ENCODE results near the gene PFDN1. TPM values are rescaled to one million over a fixed set of nuclear protein-coding genes. Genes with fewer than 3 reads are reported as not detected.

The PFDN1 gene
- total RNA-seq, 1 experiment from 2014 or later = 86.1 TPM

- no peak for DNase-seq (ENCODE audit: low read depth)
These were observed 63.4 kb downstream of the PFDN1 start for GRCh38 chr5:140239461-140239860.

- no peak for DNase-seq (ENCODE audit: low read depth)
These were observed 64.1 kb downstream of the PFDN1 start for GRCh38 chr5:140238756-140239155.

- no peak for DNase-seq (ENCODE audit: low read depth)
These were observed 65.9 kb downstream of the PFDN1 start for GRCh38 chr5:140236891-140237598.

- DNase-seq (ENCODE audit: low read depth) = no peak
These were observed 66.9 kb downstream of the PFDN1 start for GRCh38 chr5:140235791-140236551.

GRCh38 chr5:140234377-140234989 is 68.4 kb downstream of the PFDN1 start:
- no peak for DNase-seq (ENCODE audit: low read depth)

- DNase-seq (ENCODE audit: low read depth) = peak; percentile 23
These were observed 70.2 kb downstream of the PFDN1 start for GRCh38 chr5:140232731-140233130.

GRCh38 chr5:140230373-140230772 is 72.5 kb downstream of the PFDN1 start:
- DNase-seq (ENCODE audit: low read depth) = no peak

GRCh38 chr5:140228364-140228837 is 74.5 kb downstream of the PFDN1 start:
- DNase-seq (ENCODE audit: low read depth) = no peak

GRCh38 chr5:140227046-140227445 is 75.9 kb downstream of the PFDN1 start:
- no peak for DNase-seq (ENCODE audit: low read depth)

GRCh38 chr5:140225396-140225795 is 77.5 kb downstream of the PFDN1 start:
- no peak for DNase-seq (ENCODE audit: low read depth)

GRCh38 chr5:140224658-140225057 is 78.2 kb downstream of the PFDN1 start:
- peak; percentile 21 for DNase-seq (ENCODE audit: low read depth)

- DNase-seq (ENCODE audit: low read depth) = no peak
These were observed 79.3 kb downstream of the PFDN1 start for GRCh38 chr5:140223567-140223966.

- no peak for DNase-seq (ENCODE audit: low read depth)
These were observed 80.5 kb downstream of the PFDN1 start for GRCh38 chr5:140222416-140222815.

GRCh38 chr5:140221697-140222223 is 81.1 kb downstream of the PFDN1 start:
- peak; percentile 76 for DNase-seq (ENCODE audit: low read depth)

GRCh38 chr5:140220698-140221064 is 82.2 kb downstream of the PFDN1 start:
- DNase-seq (ENCODE audit: low read depth) = no peak

GRCh38 chr5:140220032-140220697 is 82.7 kb downstream of the PFDN1 start:
- peak; percentile 69 for DNase-seq (ENCODE audit: low read depth)

- peak; percentile 30 for DNase-seq (ENCODE audit: low read depth)
These were observed 83.6 kb downstream of the PFDN1 start for GRCh38 chr5:140219068-140219991.

- no peak for DNase-seq (ENCODE audit: low read depth)
These were observed 85.4 kb downstream of the PFDN1 start for GRCh38 chr5:140217299-140218026.

GRCh38 chr5:140216478-140217074 is 86.3 kb downstream of the PFDN1 start:
- DNase-seq (ENCODE audit: low read depth) = no peak

- DNase-seq (ENCODE audit: low read depth) = no peak
These were observed 87.6 kb downstream of the PFDN1 start for GRCh38 chr5:140215276-140215675.

Measured in RPMI7951 (cell line).